Mammary epithelial cell (primary cell): ENCODE results near the gene TSEN34.

ENCODE experiments used
- CTCF ChIP-seq, 2 donors: IDR thresholded peaks in 1 of 2; conservative IDR thresholded peaks in 1 of 2; 2 replicates each; pipeline ENCODE4 v1.5.1; 2011 to 2012; ENCODE audit warnings: inconsistent platforms in 2 of 2, low read length in 2 of 2, mild to moderate bottlenecking in 2 of 2, control low read depth in 1 of 2, low read depth in 1 of 2; ENCODE audit not compliant: insufficient read depth in 1 of 2; ENCODE audit errors: extremely low read depth in 1 of 2
- EZH2 ChIP-seq: IDR thresholded peaks from 2 replicates; pipeline ENCODE4 v1.6.1; 2012; ENCODE audit warnings: low read length, inconsistent platforms, borderline replicate concordance

DNA sequence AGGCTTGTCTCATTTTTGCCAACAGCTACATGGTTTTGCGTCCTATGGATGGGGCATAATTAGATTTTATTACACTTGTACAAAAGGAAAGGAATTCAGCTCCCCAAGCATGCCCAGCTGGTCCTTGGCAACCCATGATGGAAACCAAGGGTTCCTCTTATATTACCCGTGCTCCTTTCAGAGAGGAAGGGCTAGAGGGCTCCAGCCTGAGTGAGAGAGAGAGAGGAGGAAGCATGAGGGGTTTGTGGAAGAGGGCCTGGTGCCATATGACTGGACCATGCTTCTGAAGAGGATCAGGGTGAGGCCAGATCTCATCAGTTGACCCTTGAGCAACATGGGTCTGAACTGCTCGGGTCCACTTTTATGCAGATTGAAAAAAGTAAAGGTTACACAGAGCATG is 6.0 kb downstream of the TSEN34 start:
- TF ChIP-seq CTCF (conservative IDR thresholded peaks at IDR 0.05 in 1 of 2, IDR thresholded peaks at IDR 0.05 in 1 of 2; ENCODE audit: extremely low read depth in 1 of 2, insufficient read depth in 1 of 2, low read depth in 1 of 2, low read length in 2 of 2) (no peak), EZH2 (no peak)
